Measurements from ENCODE around the gene ABHD17B.

GRCh38 chr9:71941998-71942567 is 31.1 kb upstream of the ABHD17B start:
- TF ChIP-seq YY1 (IDR thresholded peaks at IDR 0.05; ENCODE audit: insufficient read depth, insufficient read length) (no peak), ZNF274 (IDR thresholded peaks at IDR 0.05; ENCODE audit: low read depth, low read length) (no peak), SUZ12 (IDR thresholded peaks at IDR 0.05; ENCODE audit: extremely low read depth, insufficient read depth, insufficient read length) (no peak)
